ENCODE data around the gene LAMB2.

Gene LAMB2
- total RNA-seq: 0 to 1.8 reads per million in 2 donors

DNA sequence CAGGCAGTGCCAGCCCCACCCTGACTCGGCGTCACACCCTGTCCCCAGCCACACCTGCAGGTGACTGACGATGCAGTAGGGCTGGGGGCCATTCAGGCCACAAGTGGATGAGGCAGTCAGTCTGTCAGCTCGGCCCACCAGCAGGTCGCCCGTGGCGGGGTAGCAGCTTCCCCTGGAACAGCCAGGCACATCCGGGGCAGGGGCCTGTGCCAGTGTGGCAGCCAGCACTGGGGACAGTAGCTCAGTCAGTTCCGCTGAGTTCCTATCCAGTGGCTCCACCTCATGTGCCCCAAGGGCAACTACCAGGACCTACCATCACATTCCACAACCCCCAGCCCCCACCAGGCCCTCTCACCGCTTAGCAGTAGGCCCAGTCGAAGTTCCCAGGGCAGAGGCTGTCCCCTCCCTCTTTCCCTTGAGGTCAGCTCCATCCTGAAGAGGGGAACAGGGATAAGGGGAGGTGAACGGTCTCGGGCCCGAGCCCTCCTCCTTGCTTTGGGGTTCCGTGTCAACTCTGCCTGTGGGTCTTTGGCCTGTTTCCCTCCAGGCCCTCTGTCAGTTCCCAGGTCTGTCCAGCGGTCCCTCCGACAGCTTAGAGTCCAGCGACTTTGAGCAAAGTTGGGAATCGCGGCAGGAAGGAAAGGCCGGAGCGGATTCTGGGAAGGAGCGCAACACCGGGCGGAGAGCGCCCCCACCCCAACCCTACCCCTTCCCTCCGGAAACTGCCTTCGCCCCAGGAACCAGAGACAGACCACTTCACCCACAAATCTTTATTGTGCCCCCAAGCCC lies at the start of gene LAMB2:
LAMB2 (minus strand) TSS at position 614 of the 789 bp plus-strand sequence; CDS start at position 431, 183 bp downstream.
- no peak for DNase-seq

DNA sequence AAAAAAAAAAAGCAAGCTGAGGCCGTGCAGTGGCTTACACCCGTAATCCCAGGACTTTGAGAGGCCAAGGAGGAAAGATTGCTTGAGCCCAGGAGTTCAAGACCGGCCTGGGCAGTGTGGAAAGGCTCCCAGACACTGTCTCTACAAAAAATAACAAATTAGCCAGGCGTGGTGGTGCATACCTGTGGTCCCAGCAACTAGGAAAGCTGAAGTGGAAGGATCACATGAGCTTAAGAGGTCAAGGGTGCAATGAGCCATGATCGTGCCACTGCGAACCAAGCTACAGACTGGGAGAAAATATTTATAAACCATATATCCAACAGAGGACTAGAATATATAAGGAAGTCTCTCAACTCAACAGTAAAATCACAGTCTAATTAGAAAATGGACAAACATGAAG lies 48.5 kb upstream of the LAMB2 start:
- DNase-seq: no peak

GRCh38 chr3:49180116-49180515 lies 47.3 kb upstream of the LAMB2 start:
- no peak for DNase-seq

- no peak for DNase-seq
Observed at GRCh38 chr3:49177073-49177472, 44.2 kb upstream of the LAMB2 start.

DNA sequence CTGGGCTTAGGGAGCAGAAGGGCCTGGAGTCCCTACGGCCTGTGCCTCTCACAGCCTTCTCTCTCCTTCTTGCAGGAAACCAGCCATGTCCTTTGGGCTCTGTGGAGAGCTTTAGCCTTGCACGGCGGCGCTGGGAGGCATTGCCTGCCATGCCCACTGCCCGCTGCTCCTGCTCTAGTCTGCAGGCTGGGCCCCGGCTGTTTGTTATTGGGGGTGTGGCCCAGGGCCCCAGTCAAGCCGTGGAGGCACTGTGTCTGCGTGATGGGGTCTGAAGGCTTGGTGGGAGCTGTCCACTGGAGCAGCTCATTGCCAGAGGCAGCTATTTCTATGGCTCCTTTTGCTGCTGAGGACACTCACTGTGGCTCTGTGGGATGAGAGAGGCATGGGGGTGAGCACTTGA lies 42.7 kb upstream of the LAMB2 start:
- DNase-seq: no peak

- DNase-seq: no peak
Observed at GRCh38 chr3:49174397-49174985, 41.6 kb upstream of the LAMB2 start.

DNA sequence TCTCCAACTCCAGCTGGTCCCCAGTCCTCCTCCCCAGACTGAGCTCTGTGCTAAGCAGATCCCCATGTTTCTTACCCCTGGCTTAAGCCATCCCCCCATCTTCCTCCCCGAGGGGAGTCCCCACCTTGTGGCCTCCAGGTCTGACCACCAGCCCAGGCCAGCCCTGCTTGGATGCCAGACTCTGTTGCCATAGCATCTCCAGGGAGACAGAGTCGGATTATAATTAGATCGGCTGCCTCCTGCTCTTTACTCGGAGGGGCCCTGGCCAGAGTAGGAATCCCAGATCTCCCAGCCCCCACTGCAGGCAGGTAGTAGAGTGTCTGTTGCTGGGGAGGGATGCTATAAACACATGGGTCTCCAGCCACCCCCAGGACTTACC lies 40.9 kb upstream of the LAMB2 start:
- DNase-seq: no peak

GRCh38 chr3:49173116-49173791 lies 40.4 kb upstream of the LAMB2 start:
- DNase-seq: no peak

GRCh38 chr3:49172551-49173041 lies 39.7 kb upstream of the LAMB2 start:
- no peak for DNase-seq

DNA sequence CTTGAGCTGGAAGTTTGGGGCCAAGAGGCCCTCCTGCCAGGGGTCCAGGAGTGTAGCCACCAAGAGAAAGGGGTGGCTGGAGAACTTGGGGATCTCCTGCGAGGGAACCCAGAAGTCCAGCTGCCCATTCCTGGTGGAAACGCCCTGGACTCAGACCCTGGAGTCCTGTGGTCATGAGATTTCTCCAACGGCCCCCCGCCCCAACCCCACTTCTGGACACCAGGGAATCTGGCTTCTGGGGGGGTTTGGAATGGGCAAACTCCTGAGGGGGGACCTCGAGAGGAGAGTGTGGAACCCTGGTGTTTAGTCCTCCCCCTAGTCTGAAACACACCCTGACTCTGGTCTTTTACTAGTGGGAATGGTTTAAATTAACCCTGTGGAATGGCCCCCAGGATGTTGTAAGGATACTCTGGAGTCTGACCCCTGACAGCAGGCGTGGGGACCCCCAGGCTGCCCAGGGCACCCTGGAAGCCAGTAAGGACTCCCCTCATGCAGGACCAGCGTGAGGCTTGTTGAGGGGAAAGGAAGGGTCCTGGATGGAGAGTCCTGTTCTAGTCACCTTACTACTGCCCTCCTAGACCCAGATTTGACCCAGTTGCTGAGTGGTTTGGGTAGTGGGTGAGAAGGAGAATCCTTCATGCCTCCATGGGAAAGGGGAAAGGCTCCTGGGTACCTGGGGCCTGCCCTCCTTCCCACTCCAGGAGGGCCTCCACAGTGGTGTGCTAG lies 39.1 kb upstream of the LAMB2 start:
- DNase-seq: no peak

- peak; percentile 63 to 77 (median 73) for DNase-seq
Observed at GRCh38 chr3:49171119-49171774, 38.4 kb upstream of the LAMB2 start, which contains the start of gene KLHDC8B. KLHDC8B (plus strand) TSS chr3:49171598; CDS start chr3:49172770, 1,172 bp downstream.

DNA sequence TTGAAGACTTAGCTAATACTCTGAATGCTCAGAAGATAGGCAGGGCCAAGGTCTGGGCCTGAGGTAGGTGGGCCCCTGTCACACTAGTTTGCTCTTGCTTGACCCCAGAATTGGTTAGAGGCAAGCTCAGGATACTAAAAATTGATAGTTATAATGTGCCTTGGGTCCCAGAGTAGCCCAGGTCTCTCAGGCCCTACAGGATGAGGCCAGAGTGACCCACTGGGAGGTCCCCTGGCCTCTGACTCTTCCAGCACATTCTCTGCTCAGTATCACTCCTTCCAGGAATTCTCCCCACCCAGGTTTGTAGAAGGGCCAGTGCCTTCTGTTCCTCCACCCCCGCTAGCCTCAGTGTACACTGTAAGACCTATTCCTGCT lies 37.9 kb upstream of the LAMB2 start:
- DNase-seq: no peak

GRCh38 chr3:49166752-49167556 lies 34.1 kb upstream of the LAMB2 start:
- DNase-seq: no peak

DNA sequence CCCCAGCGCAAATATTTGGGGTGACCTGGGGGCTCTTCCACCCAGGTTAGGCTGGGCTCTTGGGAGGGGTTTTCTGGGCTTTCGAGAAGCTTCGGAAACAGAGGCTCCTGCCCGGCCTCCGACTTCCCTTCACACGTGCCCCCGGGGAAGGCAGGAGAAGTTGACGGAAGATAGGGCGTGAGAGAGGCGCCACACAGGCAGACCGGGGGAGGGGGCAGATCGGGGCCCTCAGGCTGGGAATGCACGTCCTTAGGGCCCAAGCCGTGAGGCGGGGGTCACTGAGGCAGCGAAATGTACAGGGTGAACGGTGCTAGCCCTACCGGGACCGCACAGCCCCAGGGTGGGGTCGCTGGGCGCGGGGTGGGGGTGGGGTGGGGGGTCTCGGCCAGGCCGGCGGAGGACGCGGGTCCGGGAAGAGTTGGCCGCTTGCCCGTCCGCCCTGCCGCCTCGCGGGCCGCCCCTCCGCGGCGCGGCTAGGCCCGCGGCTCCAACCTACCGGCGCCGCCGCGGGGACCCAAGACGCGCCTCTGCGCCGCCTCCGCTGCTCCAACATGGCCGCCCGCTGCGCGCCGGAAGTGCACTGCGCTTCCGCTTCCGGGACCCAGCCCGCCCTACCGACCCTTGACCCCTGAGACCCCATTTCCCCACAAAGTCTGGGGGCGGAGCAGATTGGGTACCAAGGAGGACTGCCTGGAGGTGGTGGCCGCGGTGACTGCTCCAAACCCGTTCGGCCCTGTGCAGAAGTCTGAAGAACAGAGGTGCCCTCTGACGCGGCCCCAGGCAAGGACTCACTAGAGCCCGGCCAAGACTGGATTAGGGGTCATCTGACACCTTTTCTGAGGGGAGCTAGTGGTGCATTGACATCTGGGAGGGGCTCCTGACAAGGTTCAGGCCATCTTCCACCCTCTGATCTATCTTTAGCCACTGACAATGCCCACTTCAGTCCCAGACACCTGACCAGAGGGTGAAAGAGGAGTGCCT lies 33.2 kb upstream of the LAMB2 start, which contains the start of gene CCDC71:
CCDC71 (minus strand) TSS at position 561 of the 981 bp plus-strand sequence. CDS start 2,123 bp downstream, outside the sequence.
- DNase-seq: peak; percentile 52 to 89 (median 60)

DNA sequence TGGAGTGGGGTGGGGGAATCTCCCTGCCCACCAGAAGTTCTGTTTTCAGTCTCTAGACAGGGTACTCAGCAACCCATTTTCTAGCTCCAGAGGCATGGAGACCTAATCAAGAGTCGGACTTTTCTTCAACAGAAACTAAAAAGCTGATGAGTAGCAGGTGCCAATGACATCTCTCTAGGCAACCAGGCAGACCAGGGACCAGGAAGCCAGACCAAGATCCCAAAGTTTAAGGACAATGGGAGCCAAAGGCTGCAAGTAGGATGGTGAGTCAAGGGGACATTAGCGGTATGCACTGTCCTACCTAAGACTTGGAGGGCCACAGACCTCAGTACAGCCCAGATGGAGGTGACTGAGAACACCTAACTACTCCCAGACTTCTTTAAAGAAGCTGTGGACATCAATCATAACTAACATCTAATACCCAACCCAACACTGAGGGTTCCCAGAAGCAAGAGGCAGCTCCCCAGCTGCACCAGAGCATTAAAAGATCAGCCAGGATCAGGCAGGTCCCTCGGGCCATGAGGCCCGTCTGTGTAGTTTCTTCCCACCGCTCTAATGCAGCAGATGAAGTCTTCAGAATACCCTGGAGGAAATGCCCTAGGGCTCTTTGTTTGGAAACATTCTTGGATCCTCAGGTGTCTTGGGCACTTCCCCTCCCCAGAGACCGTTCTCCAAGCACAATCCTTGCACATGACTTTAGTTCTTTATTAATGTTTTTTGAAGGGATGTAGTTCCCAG lies 32.3 kb upstream of the LAMB2 start:
- no peak for DNase-seq

DNA sequence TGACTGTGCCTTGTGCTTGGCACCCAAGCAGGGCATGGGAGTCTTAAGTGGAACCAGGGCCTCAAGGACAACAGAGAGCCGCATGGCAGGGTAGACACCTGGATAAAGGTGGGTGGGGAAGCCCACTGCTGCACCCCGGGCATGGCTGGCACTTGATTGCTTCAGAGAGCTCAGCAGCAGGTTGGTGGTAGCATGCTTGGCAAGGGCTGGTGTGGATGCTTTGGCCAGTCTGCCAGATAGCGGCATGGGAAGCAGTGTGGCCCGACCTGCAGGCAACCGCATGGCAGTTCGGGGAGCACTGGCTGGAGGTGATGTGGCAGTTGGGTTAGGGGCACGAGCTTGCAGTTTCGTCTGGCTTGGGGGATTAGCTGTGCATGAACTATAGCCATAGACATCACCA lies 30.8 kb upstream of the LAMB2 start:
- DNase-seq: no peak

DNA sequence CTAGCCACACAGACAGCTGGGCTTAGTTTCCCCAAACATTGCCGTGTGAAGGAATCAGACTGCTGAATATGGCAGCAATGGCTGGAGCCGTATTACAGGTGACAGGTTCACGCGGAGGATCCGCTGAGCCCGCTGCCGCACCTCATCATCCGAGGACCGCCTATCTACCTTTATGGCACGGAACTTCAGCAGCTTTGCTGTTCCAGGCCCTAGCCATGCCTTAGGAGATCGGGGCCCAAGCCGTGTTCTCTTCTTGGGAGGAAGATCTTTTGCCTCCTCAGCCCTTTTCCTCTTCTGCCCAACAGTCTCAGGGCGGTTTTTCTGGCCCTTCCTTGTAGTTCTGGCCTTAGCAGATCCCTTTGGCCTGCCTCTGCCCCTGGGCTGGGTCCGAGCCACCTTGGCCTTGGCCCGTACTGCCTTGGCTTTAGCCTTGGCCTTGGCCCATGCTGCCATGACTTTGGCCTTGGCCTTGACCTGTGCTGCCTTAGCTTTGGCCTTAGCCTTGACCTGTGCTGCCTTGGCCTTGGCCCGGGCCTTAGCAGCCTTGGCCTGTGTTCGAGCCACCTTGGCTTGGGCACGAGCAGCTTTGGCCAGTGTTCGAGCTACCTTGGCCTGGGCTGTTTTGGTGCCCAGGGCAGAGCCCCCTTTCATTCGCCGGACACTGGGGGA lies 30.0 kb upstream of the LAMB2 start:
- DNase-seq: no peak

DNA sequence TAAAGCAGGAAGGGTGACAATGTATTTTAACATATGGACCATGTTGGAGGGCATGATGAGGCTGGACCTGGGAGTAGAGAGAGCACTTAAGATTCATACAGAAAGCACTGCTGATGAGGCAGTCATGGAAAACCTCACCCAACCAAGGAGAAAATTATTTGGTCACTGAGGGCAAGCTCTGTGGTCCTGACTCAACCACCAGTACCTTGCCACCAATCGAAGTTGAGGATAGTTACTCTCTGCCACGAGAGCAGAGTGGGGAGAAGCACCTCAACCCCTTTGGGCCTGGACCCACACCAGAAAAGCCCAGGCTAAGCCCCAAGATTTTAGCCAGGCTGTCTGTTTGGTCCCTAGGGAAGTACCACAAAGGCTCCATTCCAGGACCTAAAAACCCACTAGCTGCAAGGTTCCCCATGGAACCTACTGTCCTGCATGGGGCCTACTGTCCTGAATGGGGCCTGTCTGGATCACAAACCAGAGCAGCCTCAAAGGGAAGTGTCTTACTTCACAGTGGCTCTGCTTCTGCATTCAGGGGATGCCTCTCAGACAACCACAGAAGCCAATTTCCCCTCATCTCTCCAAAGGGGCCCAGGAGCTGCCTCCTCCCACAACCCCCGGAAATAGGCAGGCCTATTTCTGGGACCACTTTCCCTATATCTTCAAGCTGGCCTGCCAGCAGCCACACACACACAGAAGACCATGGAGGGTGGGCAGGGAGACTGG lies 29.1 kb upstream of the LAMB2 start:
- no peak for DNase-seq
